Keratinocyte (primary cell): Measurements from ENCODE around the gene PLK5. TPM values are rescaled to one million over a fixed set of nuclear protein-coding genes. Genes with fewer than 3 reads are reported as not detected.

Source experiments
- DNase-seq: peaks from one replicate; pipeline ENCODE4 v3.0.0-alpha.2; 2011; ENCODE audit warnings: low read depth, missing footprints, low spot score
- FAIRE-seq: peaks from 2 replicates; lab custom pipeline; 2011; peaks lifted over from hg19 to GRCh38; lab: Jason Lieb, UNC
- H2AFZ ChIP-seq: 2 replicates; pipeline ENCODE4 v1.6.0; 2012; ENCODE audit warnings: low read length, control low read depth, inconsistent platforms; ENCODE audit not compliant: control insufficient read depth
- H3K27ac ChIP-seq: 2 replicates; pipeline ENCODE4 v1.5.1; 2011; ENCODE audit warnings: low read length; ENCODE audit not compliant: control insufficient read depth, insufficient read depth
- H3K27me3 ChIP-seq: 3 replicates; pipeline ENCODE4 v1.6.0; 2011; ENCODE audit warnings: low read length; ENCODE audit not compliant: control insufficient read depth, insufficient read depth; ENCODE audit errors: extremely low read depth
- H3K36me3 ChIP-seq, 2 experiments: 2 replicates in 1 of 2; 3 replicates in 1 of 2; pipeline ENCODE4 v1.5.1; 2011; ENCODE audit warnings: low read length in 2 of 2, mild to moderate bottlenecking in 1 of 2; ENCODE audit not compliant: control insufficient read depth in 2 of 2, insufficient read depth in 2 of 2; ENCODE audit errors: extremely low read depth in 1 of 2
- H3K4me1 ChIP-seq: 3 replicates; pipeline ENCODE4 v1.5.1; 2011; ENCODE audit warnings: low read length; ENCODE audit not compliant: control insufficient read depth, insufficient read depth; ENCODE audit errors: extremely low read depth
- H3K4me2 ChIP-seq: 3 replicates; pipeline ENCODE4 v1.6.0; 2011; ENCODE audit warnings: low read depth, low read length; ENCODE audit not compliant: control insufficient read depth, insufficient read depth; ENCODE audit errors: extremely low read depth
- H3K4me3 ChIP-seq, 3 experiments: fragments of 200-600 bp in 1 of 3; sonication (generic) in 1 of 3; 2 replicates in 2 of 3; 3 replicates in 1 of 3; pipeline ENCODE4 v1.5.1; 2011 to 2016; ENCODE audit warnings: low read length in 3 of 3, mild to moderate bottlenecking in 3 of 3, control low read depth in 2 of 3, inconsistent platforms in 1 of 3, low read depth in 1 of 3, mixed read lengths in 1 of 3, mixed run types in 1 of 3, moderate library complexity in 1 of 3; ENCODE audit not compliant: control insufficient read depth in 2 of 3, insufficient read depth in 2 of 3; ENCODE audit errors: extremely low read depth in 1 of 3
- H3K79me2 ChIP-seq: 2 replicates; pipeline ENCODE4 v1.6.0; 2012; ENCODE audit warnings: low read length; ENCODE audit not compliant: control insufficient read depth, insufficient read depth
- H3K9ac ChIP-seq: 3 replicates; pipeline ENCODE4 v1.6.0; 2011; ENCODE audit warnings: low read length; ENCODE audit not compliant: control insufficient read depth, insufficient read depth; ENCODE audit errors: extremely low read depth
- H3K9me1 ChIP-seq: 3 replicates; pipeline ENCODE4 v1.6.0; 2011; ENCODE audit warnings: low read length; ENCODE audit not compliant: control insufficient read depth, insufficient read depth; ENCODE audit errors: extremely low read depth
- H3K9me3 ChIP-seq: 2 replicates; pipeline ENCODE4 v1.5.1; 2012; ENCODE audit warnings: low read depth, low read length; ENCODE audit not compliant: control insufficient read depth
- H4K20me1 ChIP-seq: 3 replicates; pipeline ENCODE4 v1.6.0; 2011; ENCODE audit warnings: low read length; ENCODE audit not compliant: control insufficient read depth, insufficient read depth; ENCODE audit errors: extremely low read depth
- CTCF ChIP-seq, 3 experiments: IDR thresholded peaks in 1 of 3; conservative IDR thresholded peaks in 1 of 3; optimal IDR thresholded peaks in 1 of 3; 2 replicates in 2 of 3; 3 replicates in 1 of 3; pipeline versions ENCODE3 to v1.5.1; 2011; ENCODE audit warnings: low read length in 3 of 3, mild to moderate bottlenecking in 3 of 3, moderate library complexity in 2 of 3, control low read depth in 1 of 3, inconsistent platforms in 1 of 3; ENCODE audit not compliant: insufficient read depth in 2 of 3; ENCODE audit errors: extremely low read depth in 1 of 3
- EZH2 ChIP-seq: IDR thresholded peaks from one replicate; pipeline ENCODE4 v1.6.1; 2012; ENCODE audit warnings: inconsistent platforms, mild to moderate bottlenecking, low read length, moderate library complexity
- dilution Hi-C: fragments of 300-500 bp; cut with MboI; formaldehyde crosslinking; loops from one replicate; pipeline ENCODE4 v1.7.0; 2020; ENCODE audit warnings: low sequenced_read_pairs; ENCODE audit not compliant: extremely low pct_ligation_motif_present
- polyA plus RNA-seq, 5 experiments: library from polyadenylated mRNA; depleted of rRNA in 3 of 5; stranded (reverse) in 3 of 5; stranded (forward) in 1 of 5; unstranded in 1 of 5; fragments of >200 nt; gene quantifications; 1 replicate in 1 of 5; 2 replicates in 3 of 5; 3 replicates in 1 of 5; pipeline versions ENCODE4 v1.2.1 to v1.2.3, GENCODE V29; 2011 to 2012; ENCODE audit warnings: missing spikeins in 2 of 5, low read depth in 1 of 5, low replicate concordance in 1 of 5

Gene PLK5
- polyA plus RNA-seq, 1 donor (not counting 4 experiments of a cell fraction or from before 2014, with no cell fraction given) = 0.05 TPM

GRCh38 chr19:1577929-1578618 lies 54.2 kb downstream of the PLK5 start:
- no peak overlapping the region for H2AFZ ChIP-seq
- H3K79me2 ChIP-seq = no peaks in the 10 kb centered on the region
- no peaks in the 10 kb centered on the region for H3K27me3 ChIP-seq
- H3K4me3 ChIP-seq = no peak overlapping the region
- no peak overlapping the region for H3K4me2 ChIP-seq
- FAIRE-seq = no peak
- H3K4me1 ChIP-seq = no peaks in the 10 kb centered on the region
- H3K27ac ChIP-seq = no peak overlapping the region
- H3K9ac ChIP-seq = no peak overlapping the region
- dilution Hi-C loops = no loop called here
- H3K9me1 ChIP-seq = no peaks in the 10 kb centered on the region
- H4K20me1 ChIP-seq = no peaks in the 10 kb centered on the region
- no peaks in the 10 kb centered on the region for H3K9me3 ChIP-seq
- peaks cover 5 to 18% of the 10 kb centered on the region in 2 experiments for H3K36me3 ChIP-seq
- no peak for DNase-seq
- TF ChIP-seq EZH2 = no peak
- TF ChIP-seq CTCF (optimal IDR thresholded peaks at IDR 0.05 in 1 of 3, IDR thresholded peaks at IDR 0.05 in 1 of 3, conservative IDR thresholded peaks at IDR 0.05 in 1 of 3; ENCODE audit: extremely low read depth in 1 of 3, insufficient read depth in 2 of 3, low read length in 3 of 3) = no peak

- no peak overlapping the region for H2AFZ ChIP-seq
- DNase-seq (no peak), FAIRE-seq (no peak)
- no peaks in the 10 kb centered on the region for H3K9me1 ChIP-seq
- H3K9ac ChIP-seq = no peak overlapping the region
- H3K27me3 ChIP-seq = no peaks in the 10 kb centered on the region
- dilution Hi-C loops = no loop called here
- peaks cover 5 to 23% of the 10 kb centered on the region in 2 experiments for H3K36me3 ChIP-seq
- H3K4me1 ChIP-seq = no peaks in the 10 kb centered on the region
- no peaks in the 10 kb centered on the region for H3K9me3 ChIP-seq
- H3K4me2 ChIP-seq = no peak overlapping the region
- no peaks in the 10 kb centered on the region for H4K20me1 ChIP-seq
- TF ChIP-seq EZH2 = no peak
- no peak for TF ChIP-seq CTCF (optimal IDR thresholded peaks at IDR 0.05 in 1 of 3, IDR thresholded peaks at IDR 0.05 in 1 of 3, conservative IDR thresholded peaks at IDR 0.05 in 1 of 3; ENCODE audit: extremely low read depth in 1 of 3, insufficient read depth in 2 of 3, low read length in 3 of 3)
- H3K27ac ChIP-seq = no peak overlapping the region
- H3K79me2 ChIP-seq = no peaks in the 10 kb centered on the region
- H3K4me3 ChIP-seq = no peak overlapping the region
Observed at GRCh38 chr19:1579222-1579621, 55.3 kb downstream of the PLK5 start.
